Activated naive CD8-positive, alpha-beta T cell (primary cell): ENCODE results near the gene GPR107.

Source experiments
- H3K27ac Mint-ChIP-seq: one replicate; pipeline ENCODE4 v1.8.0; 2021; ENCODE audit warnings: mixed read lengths
- H3K27me3 Mint-ChIP-seq: one replicate; pipeline ENCODE4 v1.8.0; 2021; ENCODE audit warnings: mixed read lengths
- H3K36me3 Mint-ChIP-seq: one replicate; pipeline ENCODE4 v1.8.0; 2021; ENCODE audit warnings: mixed read lengths
- H3K4me1 Mint-ChIP-seq: one replicate; pipeline ENCODE4 v1.8.0; 2021; ENCODE audit warnings: low read depth, mixed read lengths
- H3K4me3 Mint-ChIP-seq: one replicate; pipeline ENCODE4 v1.8.0; 2021; ENCODE audit warnings: mild to moderate bottlenecking, mixed read lengths
- H3K9me3 Mint-ChIP-seq: one replicate; pipeline ENCODE4 v1.8.0; 2021; ENCODE audit warnings: low read depth, mixed read lengths

The GPR107 gene

GRCh38 chr9:130040984-130041647 lies 12.6 kb upstream of the GPR107 start:
- no peaks in the 10 kb centered on the region for H3K27me3 Mint-ChIP-seq
- peak overlapping the region; percentile 100 for H3K4me3 Mint-ChIP-seq
- H3K27ac Mint-ChIP-seq: peak overlapping the region; percentile 100
- no peaks in the 10 kb centered on the region for H3K36me3 Mint-ChIP-seq
- no peaks in the 10 kb centered on the region for H3K9me3 Mint-ChIP-seq
- H3K4me1 Mint-ChIP-seq: peaks cover 62% of the 10 kb centered on the region

DNA sequence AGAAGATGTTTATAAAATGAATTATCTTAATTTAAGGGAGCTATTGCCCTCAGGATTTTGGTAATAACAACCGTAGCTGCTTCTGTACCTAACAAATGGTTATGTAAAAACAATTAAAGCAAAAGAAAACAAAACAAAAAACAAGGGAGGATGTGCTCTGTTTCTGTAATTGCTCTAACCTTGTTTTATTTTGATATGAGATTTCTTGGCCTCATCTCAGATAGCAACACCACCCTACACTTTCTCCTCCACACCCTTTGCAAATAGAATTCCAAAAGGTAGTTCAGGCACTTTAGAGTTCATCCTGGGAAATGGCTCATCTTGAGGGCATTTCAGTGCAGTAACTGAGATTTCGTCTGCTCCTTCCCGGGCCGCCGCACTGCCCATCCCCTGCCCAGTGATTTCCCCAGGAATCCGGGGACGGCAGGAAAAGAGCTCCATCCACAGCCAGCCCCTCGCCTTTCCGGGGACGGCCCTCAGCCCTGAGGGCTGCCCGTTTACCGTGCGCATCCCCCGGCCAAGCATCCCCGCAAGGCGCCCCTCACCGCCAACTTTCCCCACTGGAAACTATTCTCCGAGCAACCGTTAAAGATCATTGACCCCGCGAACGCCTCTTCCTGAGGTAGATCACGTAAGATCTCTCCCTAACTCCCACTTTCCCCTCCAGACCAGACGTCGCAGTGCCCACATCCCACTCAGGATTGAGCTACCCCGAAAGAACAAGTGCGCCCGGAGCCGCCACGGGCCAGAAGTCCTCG lies 11.9 kb upstream of the GPR107 start:
- Mint-ChIP-seq H3K4me1 (peaks cover 55% of the 10 kb centered on the region), H3K9me3 (no peaks in the 10 kb centered on the region), H3K4me3 (peak overlapping the region; percentile 100), H3K36me3 (no peaks in the 10 kb centered on the region), H3K27me3 (no peaks in the 10 kb centered on the region), H3K27ac (peak overlapping the region; percentile 100)

- Mint-ChIP-seq H3K36me3 (no peaks in the 10 kb centered on the region), H3K4me1 (peaks cover 49% of the 10 kb centered on the region), H3K4me3 (peak overlapping the region; percentile 100)
Measured at GRCh38 chr9:130042406-130042884, 11.3 kb upstream of the GPR107 start.

DNA sequence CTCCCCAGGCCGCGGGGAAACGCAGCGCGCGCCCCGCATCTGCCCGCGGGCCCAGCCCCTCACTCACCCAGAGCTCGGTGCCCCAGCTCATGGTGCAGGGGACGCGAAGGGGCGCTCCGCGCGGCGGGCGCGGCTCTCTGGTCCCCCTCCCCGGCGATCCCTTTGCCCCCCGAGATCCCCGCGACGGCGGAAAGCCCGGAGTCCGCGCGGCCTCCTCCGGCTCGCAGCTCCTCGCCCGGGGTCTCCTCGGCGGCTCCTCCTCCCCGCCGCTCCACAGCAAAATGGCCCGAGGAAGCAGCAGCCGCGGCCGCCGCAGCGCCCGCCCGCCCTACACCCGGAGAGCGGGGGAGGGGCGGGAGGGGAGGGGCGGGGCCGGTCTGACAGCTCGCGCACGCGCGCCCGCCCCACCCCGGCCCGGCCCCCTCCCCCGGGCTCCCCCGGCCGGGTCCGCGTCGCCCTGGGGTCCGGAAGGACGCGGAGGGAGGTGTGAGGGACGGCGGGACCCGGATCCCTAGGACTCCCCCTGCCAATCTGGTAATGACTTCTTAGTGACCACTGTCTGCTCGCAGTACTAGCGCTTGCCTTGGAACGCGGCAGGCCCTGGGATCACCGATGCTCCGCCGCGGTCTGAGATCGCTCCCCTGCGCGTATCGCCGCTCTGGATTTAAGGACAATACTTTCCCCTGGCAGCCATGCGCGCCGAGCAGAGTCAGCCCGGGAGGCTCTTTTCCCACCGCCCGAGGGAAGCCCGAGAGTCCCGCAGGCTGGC lies 10.6 kb upstream of the GPR107 start, which contains the start of gene FNBP1:
Gene FNBP1 (minus strand): TSS at position 305 of the 769 bp plus-strand sequence. CDS start 214 bp downstream, at position 91.
- Mint-ChIP-seq H3K4me1 (peaks cover 44% of the 10 kb centered on the region), H3K27ac (peak within 1 kb of the TSS; percentile 100), H3K36me3 (no peaks in the 10 kb centered on the region), H3K9me3 (no peaks in the 10 kb centered on the region), H3K27me3 (no peaks in the 10 kb centered on the region), H3K4me3 (peak within 1 kb of the TSS; percentile 100)

More at GRCh38 chr9:130042406-130042884, 11.3 kb upstream of the GPR107 start:
- no peaks in the 10 kb centered on the region for H3K27me3 Mint-ChIP-seq
- H3K9me3 Mint-ChIP-seq: no peaks in the 10 kb centered on the region
- H3K27ac Mint-ChIP-seq: peak overlapping the region; percentile 100

- H3K27ac Mint-ChIP-seq: peak overlapping the region; percentile 94
- peaks cover 39% of the 10 kb centered on the region for H3K4me1 Mint-ChIP-seq
- H3K9me3 Mint-ChIP-seq: no peaks in the 10 kb centered on the region
- no peaks in the 10 kb centered on the region for H3K36me3 Mint-ChIP-seq
- no peaks in the 10 kb centered on the region for H3K27me3 Mint-ChIP-seq
- peak overlapping the region; percentile 94 for H3K4me3 Mint-ChIP-seq
Measured at GRCh38 chr9:130043654-130044623, 9.8 kb upstream of the GPR107 start.

DNA sequence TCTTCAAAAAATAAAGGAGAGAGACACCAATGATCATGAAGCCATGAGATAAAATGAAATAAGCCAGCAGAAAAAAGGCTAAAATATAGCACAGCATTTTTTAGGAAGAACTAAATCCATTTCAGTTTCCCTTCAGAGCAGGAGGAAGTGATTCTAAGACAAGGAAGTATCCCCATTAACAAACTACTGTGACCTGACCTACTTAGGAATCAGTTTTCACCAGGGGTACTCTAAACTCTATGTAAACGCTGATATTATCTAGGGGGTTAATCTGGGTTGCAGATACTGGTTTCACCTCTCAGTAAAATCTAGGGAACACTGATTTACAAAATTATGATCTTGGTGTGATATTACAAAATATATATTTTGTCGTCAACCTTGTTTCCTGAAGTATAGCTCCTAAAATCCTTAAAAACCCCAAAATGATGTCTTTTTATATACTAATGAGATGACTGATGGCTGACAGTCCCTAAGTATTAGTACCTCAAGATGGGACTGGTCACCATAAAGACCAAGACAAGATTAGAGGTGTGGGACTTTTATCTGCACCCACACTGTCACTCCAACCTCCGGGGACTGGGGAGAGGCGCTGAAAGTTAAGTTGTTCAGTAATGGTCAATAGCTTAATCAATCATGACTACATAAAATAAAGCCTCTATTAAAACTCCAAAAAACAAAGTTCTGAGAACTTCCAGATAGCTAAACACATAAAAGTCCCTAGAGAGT lies 7.8 kb upstream of the GPR107 start:
- H3K27ac Mint-ChIP-seq: peak overlapping the region; percentile 92
- H3K36me3 Mint-ChIP-seq: no peaks in the 10 kb centered on the region
- H3K4me1 Mint-ChIP-seq: peaks cover 35% of the 10 kb centered on the region
- H3K4me3 Mint-ChIP-seq: peak overlapping the region; percentile 75
- no peaks in the 10 kb centered on the region for H3K27me3 Mint-ChIP-seq
- H3K9me3 Mint-ChIP-seq: no peaks in the 10 kb centered on the region

- H3K36me3 Mint-ChIP-seq: no peaks in the 10 kb centered on the region
- H3K27ac Mint-ChIP-seq: peak overlapping the region; percentile 78
- no peaks in the 10 kb centered on the region for H3K27me3 Mint-ChIP-seq
- H3K4me3 Mint-ChIP-seq: no peak overlapping the region
- peaks cover 38% of the 10 kb centered on the region for H3K4me1 Mint-ChIP-seq
- H3K9me3 Mint-ChIP-seq: no peaks in the 10 kb centered on the region
Measured at GRCh38 chr9:130049431-130050210, 4.1 kb upstream of the GPR107 start.

GRCh38 chr9:130050462-130050861 lies 3.2 kb upstream of the GPR107 start:
- Mint-ChIP-seq H3K9me3 (no peaks in the 10 kb centered on the region), H3K27me3 (no peaks in the 10 kb centered on the region), H3K4me1 (peaks cover 37% of the 10 kb centered on the region), H3K27ac (peak overlapping the region; percentile 78), H3K4me3 (no peak overlapping the region), H3K36me3 (no peaks in the 10 kb centered on the region)

DNA sequence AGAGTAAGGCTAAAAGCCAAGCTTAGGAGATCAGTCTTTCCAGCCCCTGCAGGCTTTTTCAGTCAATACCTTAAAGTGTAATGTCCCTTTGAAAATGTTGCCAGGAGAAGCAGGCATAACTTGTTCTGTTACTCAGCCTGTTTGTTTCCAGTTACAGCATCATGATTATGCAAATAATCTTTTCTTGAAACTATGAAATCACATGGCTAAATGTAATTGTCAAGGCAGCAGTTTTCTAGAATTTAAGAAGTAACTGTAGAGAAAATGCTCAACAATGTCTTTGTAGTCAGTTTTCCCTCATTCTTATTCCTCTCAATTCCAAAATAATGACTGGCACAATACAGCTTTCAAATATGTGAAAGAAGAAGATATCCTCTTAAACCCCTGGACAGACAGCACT lies 1.9 kb upstream of the GPR107 start:
- no peaks in the 10 kb centered on the region for H3K9me3 Mint-ChIP-seq
- no peaks in the 10 kb centered on the region for H3K27me3 Mint-ChIP-seq
- H3K4me1 Mint-ChIP-seq: peaks cover 30% of the 10 kb centered on the region
- peak overlapping the region; percentile 94 for H3K4me3 Mint-ChIP-seq
- peak overlapping the region; percentile 86 for H3K27ac Mint-ChIP-seq
- H3K36me3 Mint-ChIP-seq: no peaks in the 10 kb centered on the region

- peak overlapping the region; percentile 86 for H3K27ac Mint-ChIP-seq
- no peaks in the 10 kb centered on the region for H3K36me3 Mint-ChIP-seq
- H3K4me1 Mint-ChIP-seq: peaks cover 33% of the 10 kb centered on the region
- no peaks in the 10 kb centered on the region for H3K9me3 Mint-ChIP-seq
- no peaks in the 10 kb centered on the region for H3K27me3 Mint-ChIP-seq
- peak overlapping the region; percentile 94 for H3K4me3 Mint-ChIP-seq
Measured at GRCh38 chr9:130053109-130053503, 600 bp upstream of the GPR107 start.

- Mint-ChIP-seq H3K4me3 (peak overlapping the region; percentile 94), H3K9me3 (no peaks in the 10 kb centered on the region), H3K27me3 (no peaks in the 10 kb centered on the region), H3K4me1 (peaks cover 36% of the 10 kb centered on the region), H3K36me3 (peaks cover 3% of the 10 kb centered on the region), H3K27ac (peak overlapping the region; percentile 91)
Measured at GRCh38 chr9:130054325-130054786, 650 bp downstream of the GPR107 start.

GRCh38 chr9:130054820-130055219 lies 1.1 kb downstream of the GPR107 start:
- peaks cover 3% of the 10 kb centered on the region for H3K36me3 Mint-ChIP-seq
- no peaks in the 10 kb centered on the region for H3K9me3 Mint-ChIP-seq
- peaks cover 36% of the 10 kb centered on the region for H3K4me1 Mint-ChIP-seq
- H3K27ac Mint-ChIP-seq: peak overlapping the region; percentile 91
- no peaks in the 10 kb centered on the region for H3K27me3 Mint-ChIP-seq
- peak overlapping the region; percentile 94 for H3K4me3 Mint-ChIP-seq

GRCh38 chr9:130058154-130058553 lies 4.4 kb downstream of the GPR107 start:
- peak overlapping the region; percentile 61 for H3K27ac Mint-ChIP-seq
- peaks cover 35% of the 10 kb centered on the region for H3K4me1 Mint-ChIP-seq
- no peaks in the 10 kb centered on the region for H3K9me3 Mint-ChIP-seq
- no peak overlapping the region for H3K4me3 Mint-ChIP-seq
- no peaks in the 10 kb centered on the region for H3K27me3 Mint-ChIP-seq
- peaks cover 8% of the 10 kb centered on the region for H3K36me3 Mint-ChIP-seq
